A673 (cell line): ENCODE results near the gene HYI.

Source experiments
- EZH2 ChIP-seq: fragments of 200-600 bp; sonication (generic); IDR thresholded peaks from 2 replicates; pipeline ENCODE4 v1.6.1; 2017; ENCODE audit warnings: borderline replicate concordance, low read depth, mild to moderate bottlenecking, mixed read lengths, antibody characterized with exemption, low read length; ENCODE audit not compliant: poor library complexity, severe bottlenecking
- TF ChIP-seq, protein P1 (sequence below): fragments of 300-800, 200-600 bp; sonication (generic); conservative IDR thresholded peaks from 2 replicates; pipeline ENCODE4 v1.5.1; 2017; ENCODE audit warnings: low read depth, mild to moderate bottlenecking, antibody characterized with exemption, low read length, moderate library complexity, mixed read lengths

DNA sequence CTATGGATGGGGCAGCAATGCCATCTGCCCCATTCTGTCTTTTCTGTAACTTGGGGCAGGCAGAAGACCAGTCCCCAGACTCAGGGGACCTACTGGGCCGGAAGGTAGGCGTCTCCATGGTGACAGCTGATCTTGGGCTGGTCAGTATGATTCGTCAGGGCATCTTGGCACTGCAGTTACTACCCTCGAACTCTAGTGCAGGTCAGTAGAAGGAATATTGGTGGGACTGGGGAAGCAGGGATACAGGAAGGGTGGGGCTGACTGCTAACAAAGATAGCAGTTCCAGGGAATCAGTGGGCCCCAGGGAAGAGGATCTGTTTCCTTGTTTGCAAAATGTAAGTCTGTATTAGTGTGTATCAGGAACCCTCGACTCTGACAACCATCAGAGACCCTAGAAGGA, 37.8 kb downstream of the HYI start:
- TF ChIP-seq, protein P1, sequence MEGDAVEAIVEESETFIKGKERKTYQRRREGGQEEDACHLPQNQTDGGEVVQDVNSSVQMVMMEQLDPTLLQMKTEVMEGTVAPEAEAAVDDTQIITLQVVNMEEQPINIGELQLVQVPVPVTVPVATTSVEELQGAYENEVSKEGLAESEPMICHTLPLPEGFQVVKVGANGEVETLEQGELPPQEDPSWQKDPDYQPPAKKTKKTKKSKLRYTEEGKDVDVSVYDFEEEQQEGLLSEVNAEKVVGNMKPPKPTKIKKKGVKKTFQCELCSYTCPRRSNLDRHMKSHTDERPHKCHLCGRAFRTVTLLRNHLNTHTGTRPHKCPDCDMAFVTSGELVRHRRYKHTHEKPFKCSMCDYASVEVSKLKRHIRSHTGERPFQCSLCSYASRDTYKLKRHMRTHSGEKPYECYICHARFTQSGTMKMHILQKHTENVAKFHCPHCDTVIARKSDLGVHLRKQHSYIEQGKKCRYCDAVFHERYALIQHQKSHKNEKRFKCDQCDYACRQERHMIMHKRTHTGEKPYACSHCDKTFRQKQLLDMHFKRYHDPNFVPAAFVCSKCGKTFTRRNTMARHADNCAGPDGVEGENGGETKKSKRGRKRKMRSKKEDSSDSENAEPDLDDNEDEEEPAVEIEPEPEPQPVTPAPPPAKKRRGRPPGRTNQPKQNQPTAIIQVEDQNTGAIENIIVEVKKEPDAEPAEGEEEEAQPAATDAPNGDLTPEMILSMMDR = no peak
- TF ChIP-seq EZH2 = no peak
